C4-2B (cell line): ENCODE measurements around the gene AGO4.

Source experiments
- CTCF ChIP-seq: fragments of 450-650 bp; conservative IDR thresholded peaks from 2 replicates; pipeline ENCODE4 v1.5.1; 2017; ENCODE audit warnings: mild to moderate bottlenecking
- ZFX ChIP-seq: fragments of 450-650 bp; IDR thresholded peaks from 2 replicates; pipeline ENCODE4 v1.6.1; 2017

DNA sequence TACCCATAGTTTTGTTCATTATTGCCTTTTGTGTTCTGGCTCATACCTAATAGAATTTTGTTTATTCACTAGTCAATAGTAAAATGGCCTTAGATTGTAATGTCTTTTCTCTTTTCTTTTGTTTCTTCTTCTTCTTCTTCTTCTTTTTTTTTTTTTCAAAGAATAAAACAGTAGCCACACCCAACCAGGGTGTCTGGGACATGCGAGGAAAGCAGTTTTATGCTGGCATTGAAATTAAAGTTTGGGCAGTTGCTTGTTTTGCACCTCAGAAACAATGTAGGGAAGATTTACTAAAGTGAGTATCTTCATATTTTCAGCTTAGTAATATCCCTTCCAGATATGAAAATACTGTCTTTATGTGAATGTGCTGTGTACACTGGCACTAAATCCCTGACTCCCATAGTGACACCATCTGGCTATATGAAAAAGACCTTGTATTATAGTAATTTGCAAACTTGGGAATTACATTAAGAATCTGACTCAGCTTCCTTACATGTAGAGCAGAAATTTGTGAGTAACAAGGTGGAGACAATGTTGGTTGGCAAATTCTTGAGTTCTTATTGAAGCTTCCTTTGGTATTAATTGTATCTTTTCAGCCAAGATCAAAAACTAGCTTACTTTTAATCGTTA, 24.6 kb downstream of the AGO4 start:
- TF ChIP-seq CTCF = no peak
- no peak for TF ChIP-seq ZFX
